ENCODE results near the gene SPSB3.
"Not testable (repeated sequence)": the region's sequence is repeated elsewhere in the genome, so short reads cannot be mapped to it uniquely, and the experiment has no call there.

SPSB3 gene

GRCh38 chr16:1808691-1809090, 26.3 kb upstream of the SPSB3 start:
- no peak overlapping the region for H3K4me3 ChIP-seq (ENCODE audit: low read depth, low read length)
- TF ChIP-seq CTCF (IDR thresholded peaks at IDR 0.05; ENCODE audit: low read depth, low read length, missing control alignments) = no peak
- DNase-seq (ENCODE audit: low read depth) = no peak
- in situ Hi-C loops (cut with HindIII; ENCODE audit: low sequenced_read_pairs) = no loop called here

- no peak for TF ChIP-seq CTCF (IDR thresholded peaks at IDR 0.05; ENCODE audit: low read depth, low read length, missing control alignments)
- DNase-seq (ENCODE audit: low read depth) = no peak
- H3K4me3 ChIP-seq (ENCODE audit: low read depth, low read length) = no peak overlapping the region
- in situ Hi-C loops (cut with HindIII; ENCODE audit: low sequenced_read_pairs) = no loop called here
These were observed 25.3 kb upstream of the SPSB3 start for GRCh38 chr16:1807626-1808025.

GRCh38 chr16:1800701-1801100, 18.3 kb upstream of the SPSB3 start:
- in situ Hi-C loops (cut with HindIII; ENCODE audit: low sequenced_read_pairs) = no loop called here
- DNase-seq (ENCODE audit: low read depth) = no peak
- no peak overlapping the region for H3K4me3 ChIP-seq (ENCODE audit: low read depth, low read length)
- TF ChIP-seq CTCF (IDR thresholded peaks at IDR 0.05; ENCODE audit: low read depth, low read length, missing control alignments) = no peak

GRCh38 chr16:1799263-1799662, 16.9 kb upstream of the SPSB3 start:
- DNase-seq (ENCODE audit: low read depth); in situ Hi-C loops (cut with HindIII; ENCODE audit: low sequenced_read_pairs); H3K4me3 ChIP-seq (ENCODE audit: low read depth, low read length): not testable (repeated sequence)

- H3K4me3 ChIP-seq (ENCODE audit: low read depth, low read length) = no peak overlapping the region
- TF ChIP-seq CTCF (IDR thresholded peaks at IDR 0.05; ENCODE audit: low read depth, low read length, missing control alignments) = no peak
- DNase-seq (ENCODE audit: low read depth) = no peak
- in situ Hi-C loops (cut with HindIII; ENCODE audit: low sequenced_read_pairs) = no loop called here
These were observed 12.7 kb upstream of the SPSB3 start for GRCh38 chr16:1794908-1795666.

- H3K4me3 ChIP-seq (ENCODE audit: low read depth, low read length) = no peak overlapping the region
- in situ Hi-C loops (cut with HindIII; ENCODE audit: low sequenced_read_pairs) = no loop called here
- no peak for TF ChIP-seq CTCF (IDR thresholded peaks at IDR 0.05; ENCODE audit: low read depth, low read length, missing control alignments)
- DNase-seq (ENCODE audit: low read depth) = no peak
These were observed 12.0 kb upstream of the SPSB3 start for GRCh38 chr16:1794221-1794871.

- in situ Hi-C loops (cut with HindIII; ENCODE audit: low sequenced_read_pairs) = no loop called here
- no peak for DNase-seq (ENCODE audit: low read depth)
- no peak within 1 kb of the TSS for H3K4me3 ChIP-seq (ENCODE audit: low read depth, low read length)
- TF ChIP-seq CTCF (IDR thresholded peaks at IDR 0.05; ENCODE audit: low read depth, low read length, missing control alignments) = no peak
These were observed 11.3 kb upstream of the SPSB3 start, which contains the start of gene IGFALS for GRCh38 chr16:1793578-1794220. IGFALS (minus strand) TSS chr16:1793705; CDS start chr16:1793652, 53 bp downstream.

Measured in astrocyte of the cerebellum (primary cell).